Cardiac fibroblast (primary cell): ENCODE data around the gene AZU1.

Experiments used
- DNase-seq, 2 donors: peaks; one replicate each; pipeline versions ENCODE4 v3.0.0 to v3.0.0-alpha.2; 2010; ENCODE audit warnings: low read depth in 2 of 2
- H3K4me3 ChIP-seq, 2 donors: replicated peaks in 1 of 2; 1 replicate in 1 of 2; 2 replicates in 1 of 2; pipeline ENCODE4 v1.5.1; 2011; ENCODE audit warnings: low read depth in 2 of 2, low read length in 2 of 2, mild to moderate bottlenecking in 2 of 2, moderate library complexity in 1 of 2
- TF ChIP-seq, protein P1 (sequence below): IDR thresholded peaks from one replicate; pipeline ENCODE4 v1.5.1; 2011; ENCODE audit warnings: low read depth, mild to moderate bottlenecking, low read length, inconsistent platforms

Gene AZU1

GRCh38 chr19:801861-802497 lies 25.7 kb upstream of the AZU1 start:
- peak; percentile 66 to 85 for DNase-seq
- H3K4me3 ChIP-seq = peak overlapping the region; percentile 34 to 44
- TF ChIP-seq, protein P1, sequence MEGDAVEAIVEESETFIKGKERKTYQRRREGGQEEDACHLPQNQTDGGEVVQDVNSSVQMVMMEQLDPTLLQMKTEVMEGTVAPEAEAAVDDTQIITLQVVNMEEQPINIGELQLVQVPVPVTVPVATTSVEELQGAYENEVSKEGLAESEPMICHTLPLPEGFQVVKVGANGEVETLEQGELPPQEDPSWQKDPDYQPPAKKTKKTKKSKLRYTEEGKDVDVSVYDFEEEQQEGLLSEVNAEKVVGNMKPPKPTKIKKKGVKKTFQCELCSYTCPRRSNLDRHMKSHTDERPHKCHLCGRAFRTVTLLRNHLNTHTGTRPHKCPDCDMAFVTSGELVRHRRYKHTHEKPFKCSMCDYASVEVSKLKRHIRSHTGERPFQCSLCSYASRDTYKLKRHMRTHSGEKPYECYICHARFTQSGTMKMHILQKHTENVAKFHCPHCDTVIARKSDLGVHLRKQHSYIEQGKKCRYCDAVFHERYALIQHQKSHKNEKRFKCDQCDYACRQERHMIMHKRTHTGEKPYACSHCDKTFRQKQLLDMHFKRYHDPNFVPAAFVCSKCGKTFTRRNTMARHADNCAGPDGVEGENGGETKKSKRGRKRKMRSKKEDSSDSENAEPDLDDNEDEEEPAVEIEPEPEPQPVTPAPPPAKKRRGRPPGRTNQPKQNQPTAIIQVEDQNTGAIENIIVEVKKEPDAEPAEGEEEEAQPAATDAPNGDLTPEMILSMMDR = no peak

DNA sequence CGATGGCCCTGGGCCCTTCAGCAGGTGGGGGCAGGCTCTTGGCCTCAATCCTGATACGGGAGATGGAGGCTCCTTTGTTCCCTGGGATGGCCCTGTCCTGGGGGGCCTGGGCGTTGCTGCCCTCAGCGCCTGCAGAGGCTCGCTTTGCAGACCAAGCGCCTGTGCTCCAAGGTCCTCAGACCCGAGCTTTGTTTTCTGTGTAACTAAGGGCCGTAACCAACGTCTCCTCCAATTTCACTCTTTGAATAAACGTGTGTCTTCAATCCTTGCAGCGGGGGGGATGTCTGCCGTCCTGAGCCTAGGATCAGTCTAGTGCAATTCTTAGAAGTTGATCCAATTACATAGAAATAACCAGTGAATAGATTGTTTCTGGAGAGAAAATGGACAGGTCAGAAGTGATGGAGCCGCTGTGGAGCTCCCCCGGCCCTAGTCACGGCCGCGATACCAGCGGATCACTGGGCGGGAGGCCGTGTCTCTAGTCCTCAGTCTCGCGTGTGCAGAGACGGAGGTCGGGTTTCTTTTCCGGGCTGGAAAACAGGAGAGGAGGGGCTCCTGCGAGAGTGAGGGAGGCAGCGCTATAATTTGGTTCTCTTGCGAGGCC lies 25.0 kb upstream of the AZU1 start:
- DNase-seq = peak in 1 of 2 donors; percentile 54
- TF ChIP-seq, protein P1 = no peak
- peak overlapping the region; percentile 34 to 44 for H3K4me3 ChIP-seq

DNA sequence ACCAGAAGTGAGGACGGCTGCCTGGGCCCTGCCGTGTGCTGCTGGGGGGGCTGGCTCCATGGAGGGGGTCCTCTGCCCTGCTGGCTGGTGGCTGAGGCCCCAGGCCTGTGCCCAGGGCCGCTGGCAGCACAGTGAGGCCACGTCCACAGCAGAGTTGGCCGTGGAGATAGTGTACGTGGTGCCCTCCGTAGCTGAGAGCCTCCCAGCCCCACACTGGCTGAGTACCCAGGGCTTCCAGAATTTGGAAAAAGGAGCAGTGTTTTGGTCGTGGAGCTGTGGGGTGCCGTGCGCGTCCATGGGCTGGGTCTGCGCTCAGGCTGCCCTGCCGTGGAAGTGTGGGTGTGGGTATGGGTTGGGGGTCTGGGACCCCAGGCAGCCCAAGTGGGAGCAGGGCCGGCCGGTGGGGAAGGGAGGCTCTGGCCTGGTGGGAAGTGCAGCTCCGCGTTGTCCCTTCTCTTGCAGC lies 24.5 kb upstream of the AZU1 start:
- no peak for DNase-seq
- H3K4me3 ChIP-seq = peak overlapping the region in 1 of 2 donors; percentile 44
- TF ChIP-seq, protein P1 = no peak

GRCh38 chr19:803686-804418 lies 23.8 kb upstream of the AZU1 start:
- DNase-seq = no peak
- TF ChIP-seq, protein P1 = no peak
- no peak overlapping the region for H3K4me3 ChIP-seq

GRCh38 chr19:804419-805165 lies 23.0 kb upstream of the AZU1 start:
- DNase-seq = no peak
- TF ChIP-seq, protein P1 = no peak
- no peak overlapping the region for H3K4me3 ChIP-seq

- DNase-seq = no peak
Observed at GRCh38 chr19:805166-805551, 22.5 kb upstream of the AZU1 start.

More at GRCh38 chr19:805166-805551, 22.5 kb upstream of the AZU1 start:
- TF ChIP-seq, protein P1 = no peak
- H3K4me3 ChIP-seq = no peak overlapping the region
